ENCODE data around the gene C22orf31.

C22orf31 gene

GRCh38 chr22:29018293-29019189 is 43.1 kb downstream of the C22orf31 start:
- Histone ChIP-seq H3K9me3 (peaks cover 5% of the 10 kb centered on the region; the same call in 1 of the 2 replicates), H4K20me1 (peaks cover 23% of the 10 kb centered on the region; the same call in 1 of the 2 replicates), H3K4me2 (no peak overlapping the region), H3K27ac (no peak overlapping the region), H3K9ac (no peak overlapping the region), H3K36me3 (0 out of 2 replicates have a peak, but pooled peaks cover 6% of the 10 kb centered on the region), H3K4me3 (no peak overlapping the region), H3K4me1 (peaks cover 4% of the 10 kb centered on the region), H3K27me3 (no peaks in the 10 kb centered on the region)
- no peak for TF ChIP-seq Cebpa-rat (IDR thresholded peaks at IDR 0.05)

GRCh38 chr22:29016067-29016938 is 45.3 kb downstream of the C22orf31 start:
- H3K36me3 ChIP-seq = peaks cover 16% of the 10 kb centered on the region
- no peaks in the 10 kb centered on the region for H3K27me3 ChIP-seq
- peaks cover 4% of the 10 kb centered on the region for H3K4me1 ChIP-seq
- H3K9ac ChIP-seq = no peak overlapping the region
- H3K27ac ChIP-seq = no peak overlapping the region
- H3K4me2 ChIP-seq = no peak overlapping the region
- peaks cover 5% of the 10 kb centered on the region; the same call in 1 of the 2 replicates for H3K9me3 ChIP-seq
- TF ChIP-seq Cebpa-rat (IDR thresholded peaks at IDR 0.05) = no peak
- H3K4me3 ChIP-seq = no peak overlapping the region
- H4K20me1 ChIP-seq = peaks cover 15% of the 10 kb centered on the region; the same call in 1 of the 2 replicates

- peaks cover 5% of the 10 kb centered on the region; the same call in 1 of the 2 replicates for H3K9me3 ChIP-seq
- TF ChIP-seq Cebpa-rat (IDR thresholded peaks at IDR 0.05) = no peak
Observed at GRCh38 chr22:29014773-29015172, 46.9 kb downstream of the C22orf31 start.

GRCh38 chr22:29014293-29014692 is 47.3 kb downstream of the C22orf31 start:
- no peak overlapping the region for H3K4me2 ChIP-seq
- no peaks in the 10 kb centered on the region for H3K27me3 ChIP-seq
- H3K9me3 ChIP-seq = peaks cover 5% of the 10 kb centered on the region; the same call in 1 of the 2 replicates
- TF ChIP-seq Cebpa-rat (IDR thresholded peaks at IDR 0.05) = no peak
- H3K4me3 ChIP-seq = no peak overlapping the region
- no peak overlapping the region for H3K27ac ChIP-seq
- no peak overlapping the region for H3K9ac ChIP-seq
- no peaks in the 10 kb centered on the region for H3K4me1 ChIP-seq
- peaks cover 16% of the 10 kb centered on the region for H3K36me3 ChIP-seq
- H4K20me1 ChIP-seq = peaks cover 15% of the 10 kb centered on the region; the same call in 1 of the 2 replicates

More at GRCh38 chr22:29014773-29015172, 46.9 kb downstream of the C22orf31 start:
- H3K4me3 ChIP-seq = no peak overlapping the region
- no peak overlapping the region for H3K27ac ChIP-seq
- no peak overlapping the region for H3K4me2 ChIP-seq
- peaks cover 15% of the 10 kb centered on the region; the same call in 1 of the 2 replicates for H4K20me1 ChIP-seq
- H3K9ac ChIP-seq = no peak overlapping the region
- H3K4me1 ChIP-seq = no peaks in the 10 kb centered on the region
- no peaks in the 10 kb centered on the region for H3K27me3 ChIP-seq
- peaks cover 16% of the 10 kb centered on the region for H3K36me3 ChIP-seq

- Histone ChIP-seq H3K9ac (no peak overlapping the region), H3K4me1 (no peaks in the 10 kb centered on the region), H3K27me3 (no peaks in the 10 kb centered on the region), H3K27ac (no peak overlapping the region), H3K4me3 (no peak overlapping the region), H4K20me1 (peaks cover 15% of the 10 kb centered on the region; the same call in 1 of the 2 replicates), H3K9me3 (no peaks in the 10 kb centered on the region), H3K4me2 (no peak overlapping the region), H3K36me3 (peaks cover 11% of the 10 kb centered on the region)
- TF ChIP-seq Cebpa-rat (IDR thresholded peaks at IDR 0.05) = no peak
Observed at GRCh38 chr22:29012952-29013351, 48.7 kb downstream of the C22orf31 start.

- H3K27ac ChIP-seq = no peak overlapping the region
- H3K4me3 ChIP-seq = no peak overlapping the region
- no peak overlapping the region for H3K4me2 ChIP-seq
Observed at GRCh38 chr22:29012101-29012433, 49.6 kb downstream of the C22orf31 start.

GRCh38 chr22:29011240-29012100 is 50.2 kb downstream of the C22orf31 start:
- no peaks in the 10 kb centered on the region for H3K9me3 ChIP-seq
- no peak overlapping the region for H3K9ac ChIP-seq
- H3K4me3 ChIP-seq = no peak overlapping the region
- peaks cover 9% of the 10 kb centered on the region for H4K20me1 ChIP-seq
- H3K36me3 ChIP-seq = peaks cover 10% of the 10 kb centered on the region
- TF ChIP-seq Cebpa-rat (IDR thresholded peaks at IDR 0.05) = no peak
- H3K4me2 ChIP-seq = no peak overlapping the region
- no peaks in the 10 kb centered on the region for H3K27me3 ChIP-seq
- no peaks in the 10 kb centered on the region for H3K4me1 ChIP-seq
- no peak overlapping the region for H3K27ac ChIP-seq

More at GRCh38 chr22:29012101-29012433, 49.6 kb downstream of the C22orf31 start:
- peaks cover 8% of the 10 kb centered on the region for H4K20me1 ChIP-seq
- peaks cover 10% of the 10 kb centered on the region for H3K36me3 ChIP-seq
- H3K27me3 ChIP-seq = no peaks in the 10 kb centered on the region
- no peak for TF ChIP-seq Cebpa-rat (IDR thresholded peaks at IDR 0.05)
- no peaks in the 10 kb centered on the region for H3K9me3 ChIP-seq
- no peaks in the 10 kb centered on the region for H3K4me1 ChIP-seq
- H3K9ac ChIP-seq = no peak overlapping the region

- Histone ChIP-seq H3K27ac (no peak overlapping the region), H3K9ac (no peak overlapping the region), H4K20me1 (peaks cover 31% of the 10 kb centered on the region), H3K36me3 (peaks cover 10% of the 10 kb centered on the region), H3K4me2 (no peak overlapping the region), H3K4me1 (peaks cover 3% of the 10 kb centered on the region; the same call in 1 of the 2 replicates), H3K27me3 (peaks cover 10% of the 10 kb centered on the region; the same call in 1 of the 2 replicates), H3K9me3 (no peaks in the 10 kb centered on the region), H3K4me3 (no peak overlapping the region)
- TF ChIP-seq Cebpa-rat (IDR thresholded peaks at IDR 0.05) = no peak
Observed at GRCh38 chr22:29009148-29009547, 52.5 kb downstream of the C22orf31 start.
